AG10803 (cell line): ENCODE data around the gene TIGD1.

ENCODE experiments used
- DNase-seq: peaks from one replicate; pipeline ENCODE4 v3.0.0; 2010; ENCODE audit warnings: low read depth
- H3K4me3 ChIP-seq: 2 replicates; pipeline ENCODE4 v1.5.1; 2011; ENCODE audit warnings: mild to moderate bottlenecking, low read length, control low read depth
- CTCF ChIP-seq: conservative IDR thresholded peaks from 2 replicates; pipeline ENCODE4 v1.5.1; 2011; ENCODE audit warnings: mild to moderate bottlenecking, low read length, control low read depth, inconsistent platforms

The TIGD1 gene

GRCh38 chr2:232513353-232513752 is 37.0 kb downstream of the TIGD1 start:
- no peak overlapping the region for H3K4me3 ChIP-seq
- no peak for TF ChIP-seq CTCF
- DNase-seq, result no peak

GRCh38 chr2:232512602-232513001 is 37.8 kb downstream of the TIGD1 start:
- no peak overlapping the region for H3K4me3 ChIP-seq
- no peak for DNase-seq
- TF ChIP-seq CTCF, result no peak

- DNase-seq, result no peak
- no peak overlapping the region for H3K4me3 ChIP-seq
- TF ChIP-seq CTCF, result no peak
Measured at GRCh38 chr2:232511336-232511890, 38.9 kb downstream of the TIGD1 start.

GRCh38 chr2:232508251-232508650 is 42.1 kb downstream of the TIGD1 start:
- no peak for TF ChIP-seq CTCF
- DNase-seq, result no peak

GRCh38 chr2:232506709-232507108 is 43.6 kb downstream of the TIGD1 start:
- H3K4me3 ChIP-seq, result no peak overlapping the region
- no peak for TF ChIP-seq CTCF
- DNase-seq, result no peak

More at GRCh38 chr2:232508251-232508650, 42.1 kb downstream of the TIGD1 start:
- no peak overlapping the region for H3K4me3 ChIP-seq

- no peak for TF ChIP-seq CTCF
- DNase-seq, result no peak
- no peak overlapping the region for H3K4me3 ChIP-seq
Measured at GRCh38 chr2:232505856-232506255, 44.5 kb downstream of the TIGD1 start.

GRCh38 chr2:232504438-232504837 is 45.9 kb downstream of the TIGD1 start:
- DNase-seq, result no peak
- H3K4me3 ChIP-seq, result no peak overlapping the region

More at GRCh38 chr2:232504438-232504837, 45.9 kb downstream of the TIGD1 start:
- no peak for TF ChIP-seq CTCF
